ENCODE results near the gene RAB31.
"Not testable (repeated sequence)": the region's sequence is repeated elsewhere in the genome, so short reads cannot be mapped to it uniquely, and the experiment has no call there.

The RAB31 gene

DNA sequence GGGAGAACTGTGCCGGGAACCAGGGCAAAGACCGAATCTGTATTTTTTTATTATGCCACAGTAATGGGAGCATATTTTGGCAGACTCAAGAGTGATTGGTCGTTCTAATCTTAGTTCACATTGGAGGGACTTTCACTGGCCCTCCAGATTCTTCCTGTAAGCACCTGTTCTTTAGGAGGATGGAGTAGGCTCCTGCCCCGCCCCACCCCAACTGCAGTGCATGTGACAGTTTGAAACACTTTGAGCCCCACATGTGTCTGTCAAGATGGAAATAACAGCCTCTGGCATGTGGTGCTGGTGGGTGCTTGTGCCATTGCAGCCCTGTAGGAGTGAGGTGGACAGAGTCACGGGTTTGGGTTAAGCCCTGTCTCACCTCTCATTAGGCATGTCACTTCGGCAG lies 134.3 kb downstream of the RAB31 start:
- no peak for DNase-seq (ENCODE audit: low read depth)

DNA sequence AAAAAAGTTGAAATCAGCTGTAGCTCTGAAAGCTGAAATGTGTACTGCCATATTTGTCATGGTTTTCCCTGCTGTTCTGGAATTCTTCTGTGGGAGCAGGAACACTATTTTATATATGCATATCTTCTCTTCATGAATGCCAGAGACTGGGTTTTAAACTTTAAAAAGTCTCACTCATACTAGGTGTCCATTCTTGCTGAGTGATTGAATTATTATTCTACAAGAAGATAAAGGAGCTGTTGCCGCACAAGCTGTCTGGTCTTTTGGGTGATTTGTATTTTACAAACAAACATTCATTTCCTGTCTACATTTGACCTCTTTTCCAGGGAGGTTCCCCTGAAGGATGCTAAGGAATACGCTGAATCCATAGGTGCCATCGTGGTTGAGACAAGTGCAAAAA lies 137.2 kb downstream of the RAB31 start:
- DNase-seq (ENCODE audit: low read depth): no peak

DNA sequence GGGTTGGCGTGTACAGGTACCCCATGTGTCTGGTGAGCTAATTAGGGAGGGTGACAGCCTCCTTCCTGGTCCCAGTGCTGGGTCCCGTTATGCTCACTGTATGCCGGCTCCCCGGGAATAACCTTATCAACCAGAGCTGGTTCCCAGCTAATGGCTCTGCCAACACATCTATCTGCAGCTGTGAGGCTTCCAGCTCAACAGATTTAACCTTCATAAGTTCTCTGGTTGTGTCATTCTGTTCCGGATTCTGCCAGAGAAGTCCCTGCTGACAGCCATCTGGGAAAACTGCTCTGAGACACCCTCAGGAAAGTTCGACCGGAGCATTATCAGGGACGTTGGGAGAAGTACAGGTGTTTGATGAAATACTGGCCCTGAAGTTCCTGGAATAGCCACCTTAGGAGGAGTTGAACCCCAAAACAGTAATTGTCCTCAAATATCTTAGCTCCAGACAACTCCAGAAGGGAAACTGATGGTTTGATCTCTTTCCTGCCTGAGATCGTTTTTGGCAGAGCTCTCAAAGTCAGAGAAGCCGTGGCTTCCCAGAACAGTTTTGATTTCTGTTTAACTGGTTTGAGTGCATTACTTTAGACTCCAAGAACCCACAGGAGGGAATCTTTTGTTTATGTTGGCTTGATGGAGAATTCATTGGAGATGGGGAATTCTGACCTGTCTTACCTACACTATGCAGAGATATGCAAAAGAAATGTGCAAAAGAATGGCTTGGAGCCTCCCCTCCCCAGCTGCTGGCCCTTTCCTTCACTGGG lies 138.2 kb downstream of the RAB31 start:
- DNase-seq (ENCODE audit: low read depth): no peak

DNA sequence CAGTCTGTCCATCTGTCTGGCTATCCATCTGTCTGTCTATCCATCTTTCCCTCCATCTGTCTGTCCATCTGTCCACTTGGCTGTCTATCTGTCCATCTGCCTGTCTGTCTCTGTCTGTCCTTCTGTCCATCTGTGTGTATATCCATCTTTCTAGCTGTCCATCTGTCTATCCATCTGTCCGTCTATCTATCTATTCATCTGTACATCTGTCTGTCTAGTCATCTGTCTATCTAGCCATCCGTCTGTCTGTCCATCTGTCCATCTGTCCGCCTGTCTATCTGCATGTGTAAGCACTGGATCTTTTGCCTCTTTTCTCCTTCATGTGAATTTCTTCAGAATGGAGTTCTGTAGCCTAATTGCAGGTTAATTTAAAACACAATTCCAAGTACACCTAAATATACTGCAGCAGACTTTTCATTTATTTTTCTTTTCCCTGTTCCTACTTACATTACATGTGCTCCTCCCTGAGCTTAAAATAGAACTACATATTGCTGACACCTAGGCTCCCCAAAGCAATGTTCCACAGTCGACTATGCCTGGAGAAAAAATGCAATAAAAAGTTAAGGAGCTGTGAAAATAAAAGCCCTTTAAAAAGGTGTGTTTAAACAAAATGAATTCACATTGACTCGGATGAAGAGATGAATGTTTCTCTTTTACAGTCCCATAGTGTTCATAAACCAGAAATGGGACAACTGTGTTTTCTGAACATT lies 140.2 kb downstream of the RAB31 start:
- no peak for DNase-seq (ENCODE audit: low read depth)

DNA sequence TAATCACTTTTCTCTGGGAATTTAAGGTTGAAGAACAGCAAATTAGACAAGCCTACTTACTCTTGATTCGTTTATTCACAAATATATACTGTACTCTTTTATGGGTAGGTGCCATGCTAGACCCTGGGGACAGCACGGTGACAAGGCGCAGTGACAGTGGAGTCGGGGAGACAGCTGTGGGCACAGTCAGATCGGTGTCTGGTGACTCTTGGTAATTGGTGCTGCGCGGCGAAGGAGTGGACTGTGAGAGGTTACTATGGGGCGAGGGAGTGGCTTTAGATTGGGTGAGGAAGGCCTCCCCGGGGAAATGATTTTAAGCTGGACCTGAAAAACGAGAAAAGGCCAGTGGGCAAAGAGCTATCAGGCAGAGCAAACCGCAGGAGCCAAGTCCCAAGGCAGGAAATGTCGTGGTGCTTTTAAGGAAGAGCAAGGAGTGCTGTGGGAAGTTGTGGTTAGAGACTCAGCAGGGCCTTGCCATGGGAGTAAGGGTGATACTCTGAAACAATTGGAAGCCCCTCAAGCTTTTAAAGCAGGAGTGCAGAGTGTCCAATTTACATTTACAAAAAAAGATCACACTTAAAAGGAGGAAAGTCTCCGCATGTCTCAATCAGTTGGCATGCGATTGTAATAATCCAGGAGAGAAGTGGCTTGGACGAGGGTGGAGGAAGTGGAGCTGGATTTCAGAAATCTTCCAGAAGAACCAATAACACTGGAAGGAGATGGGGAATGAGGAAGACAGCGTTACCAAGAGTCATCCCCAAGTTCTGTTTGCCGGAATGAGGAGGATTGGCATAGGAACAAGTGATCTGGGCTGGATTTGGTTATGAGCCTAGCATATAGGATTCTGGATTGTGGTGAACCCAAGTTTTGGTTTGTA lies 141.5 kb downstream of the RAB31 start:
- DNase-seq (ENCODE audit: low read depth): no peak

DNA sequence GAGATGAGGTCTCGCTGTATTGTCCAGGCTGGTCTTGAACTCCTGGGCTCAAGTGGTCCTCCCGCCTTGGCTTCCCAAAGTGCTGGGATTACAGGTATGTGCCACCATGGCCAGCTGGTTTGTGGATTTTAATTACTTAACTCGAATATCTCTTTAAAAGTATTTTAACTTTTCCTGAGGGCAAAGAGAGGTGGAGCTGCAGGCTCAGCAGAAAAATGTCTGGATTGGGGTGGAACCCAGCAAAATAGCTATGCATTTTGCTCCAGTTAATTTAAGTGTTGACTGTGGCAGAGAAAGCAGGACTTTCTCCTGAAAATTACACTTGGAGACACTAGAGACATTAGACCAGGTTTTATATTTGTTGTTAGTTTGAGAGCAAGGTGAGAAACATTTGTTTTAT lies 142.2 kb downstream of the RAB31 start:
- DNase-seq (ENCODE audit: low read depth): no peak

DNA sequence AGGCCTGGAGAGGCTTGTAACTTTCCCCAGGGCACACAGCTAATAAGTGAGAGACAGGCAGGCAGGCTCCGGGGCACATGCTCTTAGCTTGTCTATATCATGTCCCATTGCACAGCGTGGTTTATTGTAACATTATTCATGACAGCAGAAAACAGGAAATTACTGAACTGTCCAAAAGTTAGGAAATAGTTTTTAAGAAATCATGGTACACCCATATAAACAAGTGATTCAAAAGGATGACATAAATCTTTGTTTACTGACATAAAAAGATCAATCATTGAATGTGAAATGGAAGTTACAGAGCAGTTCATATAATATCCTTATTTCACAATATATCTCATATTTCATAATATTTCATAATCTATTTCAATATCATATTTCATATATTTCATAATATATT lies 143.4 kb downstream of the RAB31 start:
- no peak for DNase-seq (ENCODE audit: low read depth)

DNA sequence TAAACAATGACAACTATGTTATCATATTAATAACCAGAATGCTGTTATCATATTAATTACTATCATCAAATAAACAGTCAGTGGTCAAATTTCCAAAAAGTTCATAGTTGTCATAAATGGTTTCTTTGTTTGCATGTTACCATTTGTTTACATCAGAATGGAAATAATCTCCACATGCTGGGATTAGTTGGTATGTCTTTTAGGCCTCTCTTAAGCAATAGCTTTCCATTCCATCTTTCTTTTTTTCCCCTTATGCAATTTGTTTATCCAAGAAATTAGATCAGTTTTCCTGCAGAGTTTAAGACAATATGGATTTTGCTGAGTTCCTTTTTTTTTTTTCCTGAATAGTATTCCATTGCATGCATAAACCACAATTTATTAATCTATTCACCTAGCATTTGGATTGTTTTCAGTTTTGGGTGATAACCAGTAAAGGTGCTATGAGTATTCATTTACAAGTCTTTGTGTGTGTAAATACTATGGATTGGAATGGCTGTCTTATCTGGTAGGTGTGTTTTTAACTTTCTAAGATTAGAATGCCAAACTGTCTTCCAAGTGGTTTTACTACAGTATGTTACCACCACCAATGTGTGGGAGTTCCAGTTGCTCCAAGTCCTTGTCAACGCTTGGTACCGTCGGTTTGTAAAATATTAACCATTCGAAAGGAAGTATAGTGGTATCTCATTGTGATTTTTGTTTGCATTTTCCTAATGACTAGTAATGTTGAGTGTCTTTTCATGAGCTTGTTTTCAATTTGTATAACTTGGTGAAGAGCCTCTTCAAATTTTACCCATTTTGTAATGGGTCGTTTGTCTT lies 144.4 kb downstream of the RAB31 start:
- DNase-seq (ENCODE audit: low read depth): no peak

DNA sequence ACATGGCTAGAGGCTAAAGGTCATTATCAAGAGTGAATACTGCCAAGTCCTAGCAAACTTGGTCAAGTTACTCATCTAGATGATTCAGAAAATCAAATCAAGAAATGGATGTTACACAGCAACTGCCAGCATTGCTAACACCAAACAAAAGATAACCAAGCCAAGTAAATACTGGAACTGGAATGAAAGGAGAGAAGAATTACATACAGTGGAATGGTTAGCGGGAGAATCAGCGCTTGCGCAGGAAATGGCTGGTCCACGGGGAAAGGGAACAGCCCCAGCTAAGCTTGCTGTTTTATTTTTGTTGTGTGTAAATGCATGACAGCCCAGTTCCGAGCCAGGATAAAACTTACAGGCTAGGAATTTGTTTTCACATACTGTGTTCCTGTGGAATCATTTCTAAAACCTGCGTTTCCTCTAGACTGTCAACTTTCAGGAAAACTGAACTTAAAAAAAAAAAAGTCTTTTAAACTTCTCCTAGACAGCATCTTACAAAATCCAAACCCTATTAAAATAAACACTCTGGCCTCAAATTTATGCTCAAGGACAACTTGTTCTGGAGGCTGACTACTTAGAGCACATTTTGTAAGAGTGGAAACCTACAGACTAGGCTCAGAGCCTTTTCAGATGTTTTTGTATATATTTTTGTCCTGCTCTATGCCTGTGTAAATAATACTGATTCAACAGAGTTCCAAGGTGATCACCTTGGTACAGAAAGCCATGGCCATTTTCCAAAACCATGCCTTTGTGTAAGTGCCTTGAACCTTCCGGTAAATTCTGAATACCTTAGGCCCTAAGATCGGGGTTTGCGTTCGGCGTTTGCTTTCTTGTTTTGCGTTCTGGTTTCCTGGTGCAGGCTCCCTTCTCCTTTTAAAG lies 146.9 kb downstream of the RAB31 start:
- DNase-seq (ENCODE audit: low read depth): no peak

DNA sequence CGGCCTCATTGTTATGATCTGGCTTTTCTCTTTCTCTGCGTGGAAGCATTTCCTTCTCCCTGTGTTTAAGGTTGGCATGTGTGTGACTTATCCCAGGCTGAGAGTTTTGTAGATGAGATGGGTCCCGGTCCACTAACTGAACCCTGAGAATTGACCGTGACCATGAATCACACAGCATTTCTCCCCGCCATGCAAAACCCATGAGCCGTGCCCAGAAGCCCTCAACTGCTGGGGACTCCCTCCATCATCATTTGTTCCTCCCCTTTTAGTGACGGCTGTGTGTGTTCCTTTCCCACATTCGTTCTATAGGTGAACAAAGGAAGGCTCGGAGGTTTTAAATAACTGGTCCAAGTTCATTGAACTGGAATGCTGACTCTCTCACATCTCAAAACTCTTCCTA lies 147.6 kb downstream of the RAB31 start:
- no peak for DNase-seq (ENCODE audit: low read depth)

DNA sequence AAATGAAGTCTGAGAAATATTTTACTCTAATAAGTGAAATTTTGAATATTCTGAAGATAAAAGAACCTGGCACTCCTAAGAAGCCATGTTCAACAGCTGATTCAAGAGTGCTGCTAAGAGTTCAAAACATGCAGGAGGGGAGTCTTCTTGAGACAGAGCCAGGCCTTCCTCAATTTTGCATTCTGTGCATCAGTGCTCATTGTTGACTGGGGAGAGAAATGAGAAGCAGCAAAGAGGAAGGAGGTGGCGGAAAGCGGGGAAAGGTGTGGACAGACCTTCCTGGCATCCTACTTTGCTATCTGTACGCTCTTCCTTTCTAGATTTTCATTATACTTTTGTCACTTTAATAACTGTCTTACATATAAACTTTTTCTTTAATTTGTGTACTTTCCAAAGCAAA lies 148.0 kb downstream of the RAB31 start:
- no peak for DNase-seq (ENCODE audit: low read depth)

DNA sequence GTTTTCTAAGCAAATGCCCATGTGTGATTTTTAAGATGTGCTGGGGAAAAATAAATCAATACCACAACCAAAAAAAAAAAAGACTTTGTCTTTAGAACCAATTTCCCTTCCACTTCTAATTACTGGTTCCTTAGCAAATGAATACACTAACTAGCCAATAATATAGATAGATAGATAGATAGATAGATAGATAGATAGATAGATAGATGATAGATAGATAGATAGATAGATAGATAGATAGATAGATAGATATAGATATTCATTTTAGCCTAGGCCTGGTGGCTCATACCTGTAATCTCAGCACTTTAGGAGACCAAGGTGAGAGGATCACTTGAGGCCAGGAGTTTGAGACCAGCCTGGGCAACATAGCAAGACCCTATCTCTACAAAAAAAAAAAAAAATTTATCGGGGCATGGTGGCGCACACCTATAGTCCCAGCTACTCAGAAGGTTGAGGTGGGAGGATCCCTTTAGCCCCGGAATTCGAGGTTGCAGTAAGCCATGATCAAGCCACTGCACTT lies 149.4 kb downstream of the RAB31 start:
- not testable (repeated sequence) for DNase-seq (ENCODE audit: low read depth)

DNA sequence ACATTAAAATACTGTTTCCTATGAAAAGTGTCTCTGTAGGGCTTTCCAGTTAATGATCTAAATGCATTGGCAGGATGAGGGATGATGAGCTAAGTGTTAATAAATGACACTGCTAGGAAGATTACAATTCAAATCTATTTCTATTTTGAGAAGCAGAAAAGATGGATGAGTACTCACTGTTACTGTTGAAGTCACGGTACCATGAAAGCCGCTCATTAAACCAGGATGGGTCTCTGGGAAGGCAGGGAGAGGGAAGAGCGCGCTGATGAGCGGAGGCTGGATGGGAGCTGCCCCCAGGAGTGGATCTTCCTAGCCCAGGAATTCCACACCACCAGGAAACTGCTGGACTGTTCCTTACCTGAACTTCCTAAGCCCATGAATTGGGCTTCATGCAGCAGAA lies 150.5 kb downstream of the RAB31 start:
- no peak for DNase-seq (ENCODE audit: low read depth)

DNA sequence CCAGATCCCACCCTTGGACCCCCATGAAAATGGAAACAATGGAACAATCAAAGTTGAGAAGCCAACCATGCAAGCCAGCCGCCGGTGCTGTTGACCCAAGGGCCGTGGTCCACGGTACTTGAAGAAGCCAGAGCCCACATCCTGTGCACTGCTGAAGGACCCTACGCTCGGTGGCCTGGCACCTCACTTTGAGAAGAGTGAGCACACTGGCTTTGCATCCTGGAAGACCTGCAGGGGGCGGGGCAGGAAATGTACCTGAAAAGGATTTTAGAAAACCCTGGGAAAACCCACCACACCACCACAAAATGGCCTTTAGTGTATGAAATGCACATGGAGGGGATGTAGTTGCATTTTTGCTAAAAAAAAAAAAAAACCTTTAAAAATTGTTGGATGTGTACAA lies 151.1 kb downstream of the RAB31 start:
- DNase-seq (ENCODE audit: low read depth): no peak

DNA sequence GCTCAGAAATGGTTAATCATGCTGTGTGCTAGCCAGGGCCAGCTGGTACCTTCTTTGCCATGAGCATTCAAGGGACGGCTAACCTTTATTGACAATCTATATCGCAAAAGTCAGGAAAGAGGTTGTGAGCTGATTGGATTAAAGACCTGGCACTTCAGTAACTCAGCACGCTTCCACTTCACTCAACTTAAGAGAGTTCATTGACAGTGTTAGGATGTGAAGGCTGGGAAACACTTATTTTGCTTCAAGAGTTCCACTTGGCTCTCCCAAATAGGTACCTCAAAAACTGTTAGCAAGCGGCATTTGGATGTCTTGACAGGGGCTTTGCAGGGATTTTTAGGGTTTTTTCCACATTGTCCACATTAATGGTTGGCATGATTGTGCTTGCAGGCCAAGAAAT lies 152.6 kb downstream of the RAB31 start:
- no peak for DNase-seq (ENCODE audit: low read depth)

DNA sequence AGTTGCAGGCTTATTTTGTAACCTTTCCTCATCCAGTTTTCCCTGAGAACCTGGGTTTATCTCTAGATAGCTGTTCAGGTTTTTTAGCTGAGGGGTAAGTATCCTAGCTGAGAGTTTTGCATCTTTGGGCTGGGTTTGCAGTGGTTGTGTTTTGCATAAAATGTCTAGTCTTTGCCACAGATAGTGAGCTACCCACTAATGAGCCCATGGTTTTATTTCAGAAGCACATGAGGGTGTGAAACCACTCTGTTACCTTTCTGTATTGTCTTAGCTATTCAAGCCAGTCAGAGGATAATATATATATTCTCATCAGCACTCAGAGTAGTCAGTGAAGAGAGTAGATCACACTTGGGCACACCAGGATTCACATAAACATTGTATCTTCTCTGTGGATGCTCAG lies 153.1 kb downstream of the RAB31 start:
- DNase-seq (ENCODE audit: low read depth): no peak

DNA sequence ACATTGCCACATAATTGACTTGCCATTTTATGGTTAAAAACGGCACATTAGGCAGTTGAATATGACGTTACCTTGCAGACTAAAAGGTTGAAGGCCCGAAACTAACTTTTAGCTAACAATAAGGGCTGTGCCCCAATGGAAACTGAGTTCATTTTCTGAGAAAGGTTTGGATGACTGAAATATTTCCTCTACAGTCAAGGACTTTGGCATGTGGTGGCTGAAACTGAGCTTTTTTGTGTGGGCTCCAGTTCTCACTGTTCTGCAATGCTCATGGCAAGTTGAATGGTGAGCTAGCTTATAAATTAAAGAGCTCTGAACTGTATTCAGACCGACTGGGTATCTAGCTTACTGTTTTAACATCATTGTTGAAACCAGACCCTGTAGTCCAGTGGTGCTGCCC lies 153.8 kb downstream of the RAB31 start:
- DNase-seq (ENCODE audit: low read depth): no peak

DNA sequence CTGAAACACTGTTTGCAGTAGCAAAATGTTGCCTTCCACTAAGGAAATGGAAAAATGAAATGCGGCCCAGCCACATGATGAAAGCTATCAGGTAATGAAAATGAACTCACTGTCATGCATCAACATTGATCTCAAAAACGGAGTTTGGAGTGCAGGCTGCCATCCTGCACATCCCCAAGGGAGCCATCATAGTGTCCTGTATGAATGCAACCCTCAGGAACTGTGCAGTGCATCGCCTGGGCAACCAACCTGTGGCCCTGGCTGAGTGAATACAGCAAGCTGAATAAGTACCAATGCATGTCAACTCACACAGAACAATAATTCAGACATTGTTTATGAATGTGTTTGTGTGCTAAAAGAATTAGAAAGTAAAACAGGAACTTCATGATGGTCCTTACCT lies 154.6 kb downstream of the RAB31 start:
- DNase-seq (ENCODE audit: low read depth): no peak

DNA sequence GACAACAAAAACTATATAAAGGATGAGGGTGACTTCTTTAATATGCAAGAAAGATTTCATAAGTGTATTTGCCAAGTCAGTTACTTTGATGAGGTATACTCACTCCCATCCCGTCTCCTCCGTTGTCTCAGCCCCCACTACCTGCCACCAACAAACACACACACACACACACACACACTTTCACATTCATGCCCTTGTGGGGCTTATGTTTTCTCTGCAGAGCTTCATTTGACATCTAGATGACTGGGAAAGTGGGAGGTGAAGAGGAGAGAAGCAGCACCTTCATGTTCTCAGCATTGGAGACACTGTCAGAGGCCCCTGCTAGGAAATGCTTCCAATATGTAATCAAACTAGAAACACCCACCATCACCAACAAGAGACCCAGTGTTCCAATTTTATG lies 155.2 kb downstream of the RAB31 start:
- DNase-seq (ENCODE audit: low read depth): no peak

DNA sequence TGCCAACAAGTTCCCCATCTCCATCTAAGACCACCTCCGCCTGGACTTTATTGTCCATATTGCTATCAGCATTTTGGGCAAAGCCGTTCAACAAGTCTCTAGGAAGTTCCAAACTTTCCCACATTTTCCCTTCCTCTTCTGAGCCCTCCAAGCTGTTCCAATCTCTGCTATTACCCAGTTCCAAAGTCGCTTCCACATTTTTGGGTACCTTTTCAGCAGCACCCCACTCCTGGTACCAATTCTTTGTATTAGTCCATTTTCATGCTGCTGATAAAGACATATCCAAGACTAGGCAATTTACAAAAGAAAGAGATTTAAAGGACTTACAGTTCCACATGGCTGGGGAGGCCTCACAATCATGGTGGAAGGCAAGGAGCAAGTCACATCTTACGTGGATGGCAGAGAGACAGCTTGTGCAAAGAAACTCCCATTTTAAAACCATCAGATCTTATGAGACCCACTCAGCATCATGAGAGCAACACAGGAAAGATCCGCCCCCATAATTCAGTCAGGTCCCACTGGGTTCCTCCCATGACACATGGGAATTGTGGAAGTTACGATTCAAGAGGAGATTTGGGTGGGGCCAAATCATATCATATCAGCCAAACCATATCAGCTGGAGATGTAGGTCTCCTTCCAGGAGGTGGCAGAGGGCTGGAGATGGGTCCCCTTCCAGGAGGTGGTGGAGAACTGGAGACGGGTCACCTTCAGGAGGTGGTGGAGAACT lies 157.8 kb downstream of the RAB31 start:
- DNase-seq (ENCODE audit: low read depth): no peak

All from stimulated activated CD8-positive, alpha-beta memory T cell treated with anti-CD3 and anti-CD28 coated beads, Interleukin-7, amount 100 ng/mL, for 24 hours (primary cell).